Renal cortex interstitium (tissue), 11 donors: ENCODE measurements around the gene PDS5A. TPM values are rescaled to one million over a fixed set of nuclear protein-coding genes. Genes with fewer than 3 reads are reported as not detected.
A peak's percentile ranks its signal among the peaks of the same experiment; 100 is the strongest.
"Not testable (repeated sequence)": the region's sequence is repeated elsewhere in the genome, so short reads cannot be mapped to it uniquely, and the experiment has no call there.

Experiments used
- DNase-seq, 11 donors: peaks; one replicate each; pipeline ENCODE4 v3.0.0-alpha.2; 2013; ENCODE audit warnings: low read depth in 9 of 11, low spot score in 4 of 11; ENCODE audit errors: extremely low read depth in 1 of 11
- polyA plus RNA-seq, 3 donors: library from polyadenylated mRNA; unstranded; fragments of 120-200 nt; gene quantifications; one replicate each; pipeline ENCODE4 v1.2.1, GENCODE V29; 2013; ENCODE audit not compliant: insufficient read length in 3 of 3

Gene PDS5A
- polyA plus RNA-seq, 3 donors, result 65.6 to 80.4 (median 67.3) TPM

DNA sequence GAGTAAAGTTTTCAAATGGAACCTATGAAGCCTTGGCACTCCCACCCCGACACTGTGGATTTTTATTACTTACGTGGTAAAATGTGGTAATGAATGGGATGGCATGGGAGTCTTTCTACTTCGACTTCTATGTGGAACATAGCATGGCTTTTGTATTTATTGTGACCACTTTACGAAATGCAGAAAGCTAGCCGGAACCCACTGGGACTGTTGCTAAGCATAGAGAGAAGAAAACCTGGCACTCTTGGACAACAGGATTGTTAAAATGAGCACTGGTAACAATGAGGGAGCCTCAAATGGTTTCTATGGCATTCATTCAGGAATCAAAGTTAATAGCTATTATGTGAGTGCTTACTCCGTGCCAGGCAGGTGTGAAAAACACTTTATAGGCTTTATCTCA, 113.3 kb downstream of the PDS5A start:
- DNase-seq, result no peak

DNA sequence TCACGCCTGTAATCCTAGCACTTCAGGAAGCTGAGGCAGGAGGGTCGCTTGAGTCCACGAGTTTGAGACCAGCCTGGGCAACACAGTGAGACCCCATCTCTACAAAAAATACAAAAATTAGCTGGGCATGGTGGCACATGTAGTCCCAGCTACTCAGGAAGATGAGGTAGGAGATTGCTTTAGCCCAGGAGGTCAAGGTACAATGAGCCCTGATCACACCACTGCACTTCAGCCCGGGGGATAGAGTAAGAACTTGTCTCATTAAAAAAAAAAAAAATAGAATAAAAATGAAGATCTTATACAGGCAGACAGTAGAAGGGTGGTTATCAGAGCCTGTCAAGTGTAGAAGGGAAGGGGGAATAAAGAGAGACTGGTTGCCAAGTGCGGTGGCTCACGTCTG, 116.9 kb downstream of the PDS5A start:
- no peak for DNase-seq

DNA sequence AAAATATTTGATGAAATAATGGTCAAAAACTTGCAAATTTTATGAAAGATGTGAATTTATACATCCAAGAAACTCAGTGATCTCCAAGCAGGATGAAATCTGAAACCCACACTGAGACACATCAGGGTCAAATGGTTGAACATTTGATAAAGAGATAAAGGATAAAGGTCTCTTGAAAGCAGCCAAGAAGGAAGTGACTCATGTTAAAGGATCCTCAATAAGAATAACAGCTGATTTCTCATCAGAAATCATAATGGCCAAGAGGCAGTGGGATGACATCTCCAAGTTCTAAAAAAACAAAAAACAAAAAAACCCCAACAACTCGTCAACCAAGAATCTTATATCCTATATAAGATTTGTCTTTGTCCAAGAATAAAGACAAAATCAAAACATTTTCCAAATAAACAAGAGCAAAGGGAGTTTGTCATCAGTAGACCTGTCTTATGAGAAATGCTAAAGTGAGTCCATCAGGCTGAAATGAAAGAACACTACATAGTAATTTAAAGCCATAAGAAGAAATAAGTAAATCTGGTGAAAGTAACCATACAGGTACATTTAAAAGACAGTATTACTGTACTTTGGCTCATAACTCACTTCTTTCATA, 121.7 kb downstream of the PDS5A start:
- no peak for DNase-seq

DNA sequence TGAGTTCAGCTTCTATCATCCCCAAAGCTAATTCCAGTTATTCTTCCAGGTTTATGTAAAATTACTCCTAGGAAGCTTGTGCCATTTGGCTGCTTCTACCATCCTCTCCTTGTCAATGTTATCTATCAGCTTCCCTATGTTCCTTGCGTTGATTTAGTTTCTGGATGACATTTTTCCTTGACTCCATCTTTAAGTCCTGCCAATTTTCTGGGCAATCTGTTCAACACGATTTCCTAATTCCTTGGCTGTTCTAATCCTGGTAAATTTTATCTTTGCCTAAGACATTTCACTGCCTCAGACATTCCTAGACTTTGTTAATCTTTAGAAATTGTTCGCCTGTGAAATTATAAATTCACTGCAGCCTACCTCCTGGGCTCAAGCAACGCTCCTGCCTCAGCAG, 125.1 kb downstream of the PDS5A start:
- no peak for DNase-seq

DNA sequence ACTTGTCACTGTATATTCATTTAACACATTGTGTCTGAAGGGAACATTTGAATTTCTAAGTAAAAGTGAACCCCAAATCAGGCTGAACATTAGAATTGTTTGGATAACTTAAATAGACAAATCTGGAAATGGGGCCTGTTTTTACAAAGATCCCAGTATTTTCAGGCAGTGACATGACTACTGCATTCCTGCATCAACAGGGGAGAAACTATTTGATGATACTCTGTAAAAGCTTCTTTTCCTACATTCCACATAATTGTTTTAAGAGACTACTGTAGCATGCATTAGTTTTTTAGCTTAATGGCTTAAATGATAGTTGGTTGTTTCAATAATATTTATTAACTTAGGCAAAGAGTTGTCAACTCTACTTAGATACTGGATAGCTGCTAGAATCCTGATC, 127.0 kb downstream of the PDS5A start:
- DNase-seq, result no peak

DNA sequence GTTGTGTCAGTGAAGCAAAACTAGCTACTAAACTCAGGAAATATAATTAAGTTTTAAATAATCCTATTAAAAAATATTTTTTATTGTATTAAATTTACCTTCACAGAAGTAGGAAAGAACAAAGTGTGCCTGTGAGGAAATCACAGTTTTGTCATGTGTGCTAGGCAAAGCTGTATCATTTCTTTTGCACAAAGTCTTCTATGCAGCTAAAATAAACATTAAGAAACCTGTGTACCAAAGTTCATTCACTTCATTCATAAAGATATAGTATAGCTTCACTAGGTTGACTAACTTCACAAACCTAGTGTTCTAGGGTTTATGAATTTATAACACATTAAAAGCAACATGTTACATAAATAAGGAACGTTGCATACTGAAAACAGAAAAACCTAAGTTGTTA, 131.0 kb downstream of the PDS5A start:
- DNase-seq, result no peak

DNA sequence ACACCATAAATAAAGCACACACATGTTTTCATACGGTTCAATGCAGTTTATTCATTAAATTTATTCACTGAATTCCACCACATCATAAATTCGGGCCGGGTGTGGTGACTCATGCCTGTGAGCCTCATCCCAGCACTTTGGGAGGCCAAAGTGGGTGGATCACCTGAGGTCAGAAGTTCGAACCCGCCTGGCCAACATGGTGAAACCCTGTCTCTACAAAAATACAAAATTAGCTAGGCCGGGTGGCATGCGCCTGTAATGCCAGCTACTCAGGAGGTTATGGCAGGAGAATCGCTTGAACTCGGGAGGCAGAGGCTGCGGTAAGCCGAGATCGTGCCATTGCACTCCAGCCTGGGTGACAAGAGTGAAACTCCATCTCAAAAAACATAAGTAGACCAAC, 131.6 kb downstream of the PDS5A start:
- no peak for DNase-seq

DNA sequence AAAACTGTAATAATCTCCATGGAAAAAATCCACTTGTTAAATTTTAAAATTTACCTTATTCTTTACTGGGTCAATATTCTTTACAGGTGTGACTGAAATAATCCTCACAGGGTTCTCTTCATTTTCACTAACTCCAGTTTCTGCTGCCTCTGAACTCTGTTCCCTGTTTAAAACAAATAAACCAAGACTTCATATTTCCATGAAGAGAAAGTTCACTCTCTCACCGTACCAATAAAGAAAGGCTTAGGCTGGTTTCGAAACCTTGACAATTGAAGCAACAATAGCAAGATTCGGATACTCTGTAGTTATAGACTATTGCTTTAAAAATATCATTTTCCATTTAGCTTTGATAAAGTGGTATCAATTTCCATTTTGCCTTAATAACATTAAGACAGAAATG, 135.8 kb downstream of the PDS5A start:
- DNase-seq, result no peak

DNA sequence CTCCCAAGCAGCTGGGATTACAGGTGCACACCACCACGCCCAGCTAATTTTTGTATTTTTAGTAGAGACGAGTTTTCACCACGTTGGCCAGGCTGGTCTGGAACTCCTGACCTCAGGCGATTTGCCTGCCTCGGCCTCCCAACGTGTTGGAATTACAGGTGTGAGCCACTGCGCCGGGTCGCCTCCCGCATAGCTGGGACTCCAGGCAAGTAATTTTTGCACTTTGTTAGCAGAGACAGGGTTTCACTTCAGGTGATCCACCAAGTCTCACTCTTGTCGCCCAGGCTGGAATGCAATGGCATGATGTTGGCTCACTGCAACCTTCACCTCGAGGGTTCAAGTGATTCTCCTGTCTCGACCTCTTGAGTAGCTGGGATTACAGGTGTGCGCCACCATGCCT, 137.2 kb downstream of the PDS5A start:
- not testable (repeated sequence) for DNase-seq

DNA sequence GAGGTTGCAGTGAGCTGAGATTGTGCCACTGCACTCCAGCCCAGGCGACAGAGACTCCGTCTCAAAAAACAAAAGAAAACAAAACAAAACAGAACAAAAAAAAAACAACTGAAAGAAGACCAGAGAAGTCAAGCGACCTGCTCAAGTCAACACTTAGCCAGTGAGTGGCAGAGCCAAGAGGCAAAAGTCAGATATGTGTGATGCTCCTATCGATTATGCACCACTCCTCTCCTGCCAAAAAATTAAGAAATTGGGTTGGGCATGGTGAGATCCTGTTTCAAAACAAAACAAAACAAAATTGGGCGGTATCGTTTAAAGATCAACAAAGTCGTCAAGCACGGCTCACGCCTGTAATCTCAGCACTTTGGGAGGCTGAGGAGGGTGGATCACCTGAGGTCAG, 137.7 kb downstream of the PDS5A start:
- no peak for DNase-seq

DNA sequence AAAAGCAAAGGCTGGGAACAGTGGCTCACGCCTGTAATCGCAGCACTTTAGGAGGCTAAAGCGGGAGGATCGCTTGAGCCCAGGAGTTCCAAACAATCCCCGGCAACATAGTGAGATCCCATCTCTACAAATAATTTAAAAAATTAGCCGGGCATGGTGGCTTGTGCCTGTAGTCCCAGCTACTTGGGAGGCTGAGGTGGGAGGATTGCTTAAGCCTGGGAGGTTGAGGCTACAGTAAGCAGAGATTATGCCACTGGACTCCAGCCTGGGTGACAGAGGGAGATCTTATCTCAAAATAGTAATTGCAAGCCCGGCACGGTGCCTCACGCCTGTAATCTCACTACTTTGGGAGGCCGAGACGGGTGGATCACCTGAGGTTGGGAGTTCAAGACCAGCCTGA, 139.3 kb downstream of the PDS5A start:
- not testable (repeated sequence) for DNase-seq

DNA sequence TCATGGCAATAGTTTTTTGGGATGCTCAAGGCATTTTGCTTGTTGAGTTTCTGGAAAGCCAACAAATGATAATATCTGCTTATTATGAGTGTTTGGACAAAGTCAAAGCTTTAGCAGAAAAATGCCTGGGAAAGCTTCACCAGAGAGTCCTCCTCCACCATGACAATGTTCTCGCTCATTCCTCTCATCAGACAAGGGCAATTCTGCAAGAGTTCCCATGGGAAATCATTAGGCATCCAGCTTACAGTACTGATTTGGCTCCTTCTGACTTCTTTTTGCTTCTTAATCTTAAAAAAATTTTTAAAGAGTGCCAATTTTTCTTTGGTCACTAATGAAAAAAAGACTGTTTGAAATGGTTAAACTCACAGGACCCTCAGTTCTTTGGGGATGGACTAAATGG, 143.4 kb downstream of the PDS5A start:
- no peak for DNase-seq

DNA sequence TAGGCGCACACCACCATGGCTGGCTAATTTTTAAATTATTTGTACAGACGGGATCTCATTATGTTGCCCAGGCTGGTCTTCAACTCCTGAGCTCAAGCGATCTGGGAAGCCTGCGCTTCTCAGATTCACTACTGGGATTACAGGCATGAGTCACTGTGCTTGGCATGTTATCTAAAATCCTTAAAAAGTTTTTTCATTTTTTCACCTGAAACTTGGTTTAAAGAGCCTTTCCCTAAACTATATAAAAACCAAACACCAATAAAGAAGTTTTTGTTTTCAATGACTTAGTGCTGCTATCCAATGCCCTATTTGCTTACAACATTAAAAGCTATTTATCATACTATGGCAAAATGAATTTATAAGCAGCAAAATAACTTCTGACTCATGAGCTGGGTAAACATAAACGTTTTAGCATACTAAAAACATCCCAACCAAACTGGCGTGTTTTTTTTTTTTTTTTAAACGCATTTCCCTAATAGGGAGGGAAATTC, 151.9 kb downstream of the PDS5A start:
- DNase-seq, result no peak

DNA sequence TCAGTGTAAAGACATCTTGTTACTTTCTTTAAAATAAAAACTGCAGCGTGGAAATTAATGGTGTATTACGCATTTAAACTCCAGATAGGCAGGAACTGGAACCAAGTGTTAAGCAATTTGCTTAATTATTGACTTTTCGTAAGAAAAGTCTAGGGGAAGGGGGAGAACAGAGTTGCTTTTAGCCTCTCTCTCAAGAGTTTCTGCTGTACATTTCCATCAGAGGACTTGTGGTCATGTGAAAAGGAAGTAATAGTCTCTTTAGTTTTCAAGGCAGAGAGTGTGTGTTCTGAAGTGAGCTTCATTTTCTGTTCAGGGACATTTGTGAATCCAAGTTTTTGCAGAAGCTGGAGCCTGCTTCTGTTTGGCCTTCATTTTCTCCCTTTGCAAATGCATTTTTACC, 152.6 kb downstream of the PDS5A start:
- DNase-seq, result peak in 3 of 11 donors; percentile 12 to 21 (median 16)

DNA sequence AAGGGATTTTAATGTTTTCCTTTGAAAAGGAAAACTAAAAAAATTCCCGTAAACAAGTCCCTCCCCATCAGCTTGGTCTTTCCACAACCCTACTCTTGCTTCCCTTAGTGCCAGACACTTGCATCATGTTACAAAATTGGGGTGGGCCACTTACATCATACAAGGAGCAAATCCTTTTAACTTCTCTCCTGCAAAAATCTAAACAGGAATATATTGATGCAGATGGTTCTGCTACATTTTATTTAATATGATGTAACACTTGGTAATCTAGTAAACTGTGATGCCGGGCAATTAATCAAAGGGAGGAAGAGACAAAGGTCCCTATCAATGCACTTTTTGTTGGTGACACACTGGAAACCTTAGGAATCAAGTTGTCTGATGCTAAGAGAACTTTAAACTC, 154.5 kb downstream of the PDS5A start:
- DNase-seq, result no peak

DNA sequence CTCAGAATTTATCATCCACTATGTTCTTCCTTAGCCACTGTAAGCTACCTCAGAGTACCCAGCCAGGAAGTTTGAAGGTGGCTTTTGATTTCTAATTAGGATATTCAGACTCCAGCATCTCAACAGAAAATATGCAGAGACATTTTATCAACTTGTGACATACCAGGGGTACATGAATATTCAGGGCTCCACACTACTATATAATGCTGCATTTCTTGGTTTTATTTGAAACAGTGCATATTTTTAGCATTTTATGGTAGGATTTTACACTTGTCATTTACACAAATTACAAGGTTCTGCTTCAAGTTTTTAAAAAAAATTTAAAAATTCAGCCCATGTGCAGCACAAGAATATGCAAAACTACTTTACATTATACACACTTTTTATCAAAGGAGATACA, 155.0 kb downstream of the PDS5A start:
- DNase-seq, result no peak

DNA sequence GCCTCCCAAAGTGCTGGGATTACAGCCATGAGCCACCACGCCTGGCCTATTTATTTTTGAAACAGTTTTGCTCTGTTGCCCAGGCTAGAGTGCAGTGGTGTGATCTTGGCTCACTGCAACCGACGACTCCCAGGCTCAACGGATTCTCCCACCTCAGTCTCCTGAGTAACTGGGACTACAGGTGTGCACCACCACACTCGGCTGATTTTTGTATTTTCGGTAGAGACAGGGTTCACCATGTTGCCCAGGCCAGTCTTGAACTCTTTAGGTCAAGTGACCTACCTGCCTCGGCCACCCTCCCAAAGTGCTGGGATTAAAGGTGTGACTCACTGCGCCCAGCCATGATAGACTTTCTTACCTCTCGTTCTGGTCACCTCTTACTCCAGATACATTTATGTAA, 155.8 kb downstream of the PDS5A start:
- DNase-seq, result no peak

DNA sequence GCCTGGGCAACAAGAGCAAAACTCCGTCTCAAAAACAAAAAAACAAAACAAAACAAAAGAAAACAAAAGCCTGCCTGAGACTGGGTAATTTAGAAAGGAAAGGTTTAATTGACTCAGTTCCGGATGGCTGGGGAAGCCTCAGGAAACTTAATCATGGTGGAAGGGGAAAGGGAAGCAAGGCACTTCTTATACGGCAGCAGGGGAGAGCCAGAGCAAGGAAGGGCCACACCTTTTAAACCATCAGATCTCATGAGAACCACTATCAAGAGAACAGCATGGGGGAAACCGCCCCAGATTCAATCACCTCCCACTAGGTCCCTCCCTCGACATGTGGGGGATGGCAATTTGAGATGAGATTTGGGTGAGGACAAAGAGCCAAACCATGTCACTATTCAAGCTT, 157.5 kb downstream of the PDS5A start:
- DNase-seq, result peak in 2 of 11 donors; percentile 21 to 25

DNA sequence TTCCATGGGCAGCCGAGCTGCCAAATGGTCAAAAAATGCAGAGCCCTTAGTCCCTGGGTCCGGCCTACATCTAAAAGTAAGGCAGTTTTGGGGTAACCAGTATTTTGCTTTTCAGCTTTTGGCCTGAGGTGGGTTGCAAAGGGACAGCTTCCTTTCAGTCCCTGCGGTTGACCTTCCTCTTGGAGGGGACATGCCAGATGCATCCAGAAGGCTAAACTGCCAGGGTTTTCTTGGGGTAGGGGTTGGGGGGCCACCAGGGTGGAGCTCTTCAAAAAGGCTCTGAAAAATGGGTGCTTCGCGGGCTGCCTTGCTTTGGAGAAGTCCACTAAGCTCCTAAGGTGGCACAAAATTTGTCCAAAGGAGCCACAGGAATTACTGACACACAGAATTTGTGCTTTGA, 159.1 kb downstream of the PDS5A start:
- no peak for DNase-seq

DNA sequence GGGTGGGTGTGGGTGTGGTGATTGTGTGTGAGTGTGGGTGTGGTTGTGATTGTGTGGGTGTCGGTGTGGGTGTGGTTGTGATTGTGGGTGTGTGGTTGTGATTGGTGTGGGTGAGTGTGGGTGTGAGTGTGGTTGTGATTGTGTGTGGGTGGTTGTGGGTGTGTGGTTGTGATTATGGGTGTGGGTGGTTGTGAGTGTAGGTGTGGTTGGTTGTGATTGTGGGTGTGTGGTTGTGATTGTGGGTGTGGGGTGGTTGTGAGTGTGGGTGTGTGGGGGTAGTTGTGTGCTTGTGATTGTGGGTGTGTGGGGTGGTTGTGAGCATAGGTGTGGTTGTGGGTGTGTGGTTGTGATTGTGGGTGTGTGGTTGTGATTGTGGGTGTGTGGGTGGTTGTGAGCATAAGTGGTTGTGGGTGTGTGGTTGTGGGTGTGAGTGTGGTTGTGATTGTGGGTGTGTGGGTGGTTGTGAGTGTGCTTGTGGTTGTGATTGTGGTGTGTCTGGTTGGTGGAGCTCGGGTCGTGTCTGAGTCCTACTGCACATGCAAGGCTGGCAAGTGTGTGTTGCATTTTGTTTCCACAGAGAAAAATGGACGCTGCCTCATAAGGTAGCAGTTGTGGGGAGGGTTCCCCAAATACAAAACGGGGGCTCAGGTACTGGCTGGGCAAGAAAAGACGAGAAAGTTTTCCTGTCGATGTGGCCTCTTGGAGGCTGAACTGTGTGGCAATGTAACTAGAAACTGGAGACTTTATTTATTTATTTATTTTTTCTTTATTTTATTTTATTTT, 163.1 kb downstream of the PDS5A start:
- no peak for DNase-seq

DNA sequence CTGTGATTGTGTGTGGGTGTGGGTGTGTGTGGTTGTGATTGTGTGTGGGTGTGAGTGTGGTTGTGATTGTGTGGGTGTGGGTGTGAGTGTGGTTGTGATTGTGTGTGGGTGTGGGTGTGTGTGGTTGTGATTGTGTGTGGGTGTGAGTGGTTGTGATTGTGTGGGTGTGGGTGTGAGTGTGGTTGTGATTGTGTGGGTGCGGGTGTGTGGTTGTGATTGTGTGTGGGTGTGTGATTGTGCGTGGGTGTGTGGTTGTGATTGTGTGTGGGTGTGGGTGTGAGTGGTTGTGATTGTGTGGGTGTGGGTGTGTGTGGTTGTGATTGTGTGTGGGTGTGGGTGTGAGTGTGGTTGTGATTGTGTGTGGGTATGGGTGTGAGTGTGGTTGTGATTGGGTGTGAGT, 163.9 kb downstream of the PDS5A start:
- DNase-seq, result not testable (repeated sequence)
